ENCODE measurements around the gene FUCA1.

DNA sequence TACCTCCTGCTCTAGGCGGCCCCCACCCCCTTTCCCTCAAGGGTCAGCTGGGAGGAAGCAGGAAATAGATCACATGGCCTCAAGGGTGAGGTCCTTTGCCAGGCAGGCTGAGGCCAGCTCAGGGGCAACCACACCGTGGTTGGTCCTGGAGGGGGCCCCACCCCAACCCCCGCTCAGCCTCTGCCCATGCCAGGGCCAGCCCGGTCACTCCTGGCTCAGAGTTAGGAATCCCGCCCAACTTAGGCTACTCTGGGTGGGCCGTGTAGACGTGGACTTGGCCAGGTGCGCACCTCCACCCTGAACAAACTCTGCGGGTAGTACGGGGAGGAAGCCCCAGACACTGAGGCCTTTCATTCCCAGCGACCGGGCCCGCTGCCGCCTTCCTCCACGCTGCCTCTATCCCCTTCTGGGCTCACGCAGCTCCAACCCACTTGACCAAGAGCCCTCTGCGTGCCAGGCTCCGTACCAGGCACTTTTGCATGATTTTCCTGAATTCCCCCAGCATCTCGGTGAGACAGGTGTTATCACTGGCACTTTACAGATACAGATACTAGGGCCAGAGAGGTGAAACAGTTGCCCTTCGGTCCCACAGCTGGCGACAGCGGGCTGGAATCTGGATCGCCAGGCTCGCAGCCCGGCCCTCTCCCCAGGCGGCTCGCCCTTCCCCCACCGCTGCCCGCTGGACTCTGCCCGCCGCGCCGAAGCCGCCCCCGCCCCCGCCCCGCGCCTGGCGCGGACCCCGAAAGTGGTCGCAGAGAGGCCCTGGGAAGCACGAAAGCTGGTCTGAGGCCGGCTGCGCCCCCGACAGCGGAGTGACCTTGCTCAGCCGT is 68.3 kb downstream of the FUCA1 start:
- TF ChIP-seq EZH2phosphoT487 (IDR thresholded peaks at IDR 0.05; ENCODE audit: low read depth): no peak
- TF ChIP-seq, protein P1, sequence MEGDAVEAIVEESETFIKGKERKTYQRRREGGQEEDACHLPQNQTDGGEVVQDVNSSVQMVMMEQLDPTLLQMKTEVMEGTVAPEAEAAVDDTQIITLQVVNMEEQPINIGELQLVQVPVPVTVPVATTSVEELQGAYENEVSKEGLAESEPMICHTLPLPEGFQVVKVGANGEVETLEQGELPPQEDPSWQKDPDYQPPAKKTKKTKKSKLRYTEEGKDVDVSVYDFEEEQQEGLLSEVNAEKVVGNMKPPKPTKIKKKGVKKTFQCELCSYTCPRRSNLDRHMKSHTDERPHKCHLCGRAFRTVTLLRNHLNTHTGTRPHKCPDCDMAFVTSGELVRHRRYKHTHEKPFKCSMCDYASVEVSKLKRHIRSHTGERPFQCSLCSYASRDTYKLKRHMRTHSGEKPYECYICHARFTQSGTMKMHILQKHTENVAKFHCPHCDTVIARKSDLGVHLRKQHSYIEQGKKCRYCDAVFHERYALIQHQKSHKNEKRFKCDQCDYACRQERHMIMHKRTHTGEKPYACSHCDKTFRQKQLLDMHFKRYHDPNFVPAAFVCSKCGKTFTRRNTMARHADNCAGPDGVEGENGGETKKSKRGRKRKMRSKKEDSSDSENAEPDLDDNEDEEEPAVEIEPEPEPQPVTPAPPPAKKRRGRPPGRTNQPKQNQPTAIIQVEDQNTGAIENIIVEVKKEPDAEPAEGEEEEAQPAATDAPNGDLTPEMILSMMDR (IDR thresholded peaks at IDR 0.05; ENCODE audit: low read depth, low read length): no peak
